Upper lobe of right lung (tissue), 1 donor: ENCODE measurements around the gene PCNP. TPM values are rescaled to one million over a fixed set of nuclear protein-coding genes. Genes with fewer than 3 reads are reported as not detected.
"Not testable (repeated sequence)": the region's sequence is repeated elsewhere in the genome, so short reads cannot be mapped to it uniquely, and the experiment has no call there.

Source experiments
- ATAC-seq: fragments of 200-7000 bp; cut with Tn5 transposase; one replicate; pipeline ENCODE4 v1.9.1; 2020; ENCODE audit warnings: mild to moderate bottlenecking, moderate library complexity
- DNase-seq: peaks from one replicate; pipeline ENCODE4 v3.0.0-alpha.2; 2020
- H3K27ac ChIP-seq: fragments of 200-600 bp; one replicate; pipeline ENCODE4 v1.8.0; 2022
- H3K27me3 ChIP-seq: fragments of 200-600 bp; one replicate; pipeline ENCODE4 v1.8.0; 2022; ENCODE audit warnings: mild to moderate bottlenecking
- H3K36me3 ChIP-seq: fragments of 200-600 bp; one replicate; pipeline ENCODE4 v1.8.0; 2022
- H3K4me1 ChIP-seq: fragments of 200-600 bp; one replicate; pipeline ENCODE4 v1.8.0; 2022
- H3K4me3 ChIP-seq: fragments of 200-600 bp; one replicate; pipeline ENCODE4 v1.8.0; 2022; ENCODE audit warnings: mild to moderate bottlenecking
- H3K9me3 ChIP-seq: fragments of 200-600 bp; one replicate; pipeline ENCODE4 v1.8.0; 2022
- intact Hi-C: fragments of 100-400 bp; cut with DNase I; formaldehyde crosslinking; loops from one replicate; pipeline ENCODE4 v1.11.0; 2022
- total RNA-seq: library from RNA; stranded (reverse); fragmentation: NEBNext Ultra II Directional; extraction: Animal tissue kit (Norgen Biotek cat#: 25700); gene quantifications from one replicate; pipeline ENCODE4 v1.2.1, GENCODE V29; 2021
- TF ChIP-seq, protein P1 (sequence below): fragments of 200-600 bp; IDR thresholded peaks from one replicate; pipeline ENCODE4 v1.8.0; 2022; ENCODE audit warnings: antibody characterized with exemption
- donor health status: DM: no; HTN: yes; CAD: no; lungs with severe emphysema.

PCNP gene
- total RNA-seq, 1 donor from 2014 or later = 141 TPM

DNA sequence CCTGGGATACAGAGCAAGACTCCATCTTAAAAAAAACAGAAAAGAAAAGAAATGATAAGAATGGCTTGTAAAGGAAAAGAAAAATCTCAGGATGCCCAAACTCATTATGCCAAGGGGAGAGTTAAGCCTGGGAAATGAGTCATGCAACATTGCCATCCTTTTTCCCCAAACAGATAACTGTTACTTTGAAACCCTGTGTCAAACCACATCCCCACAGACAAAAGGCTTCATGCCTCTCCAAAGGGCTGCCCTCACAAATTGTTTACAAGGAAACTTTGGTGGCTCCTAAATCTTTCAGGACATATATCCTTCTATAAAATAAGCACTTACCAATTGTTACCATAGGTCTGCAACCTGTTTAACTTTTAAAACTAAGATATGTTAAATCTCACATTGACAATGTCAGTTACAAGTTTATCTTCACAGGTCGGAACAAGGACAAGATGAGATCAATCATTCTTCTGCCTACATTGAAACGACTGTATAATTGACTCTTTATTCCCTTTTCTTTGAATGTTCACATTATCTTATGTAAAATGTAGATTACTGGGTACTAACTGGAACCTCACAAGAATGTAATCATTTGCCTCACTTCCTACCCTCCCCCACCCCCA lies 42.4 kb upstream of the PCNP start:
- TF ChIP-seq, protein P1, sequence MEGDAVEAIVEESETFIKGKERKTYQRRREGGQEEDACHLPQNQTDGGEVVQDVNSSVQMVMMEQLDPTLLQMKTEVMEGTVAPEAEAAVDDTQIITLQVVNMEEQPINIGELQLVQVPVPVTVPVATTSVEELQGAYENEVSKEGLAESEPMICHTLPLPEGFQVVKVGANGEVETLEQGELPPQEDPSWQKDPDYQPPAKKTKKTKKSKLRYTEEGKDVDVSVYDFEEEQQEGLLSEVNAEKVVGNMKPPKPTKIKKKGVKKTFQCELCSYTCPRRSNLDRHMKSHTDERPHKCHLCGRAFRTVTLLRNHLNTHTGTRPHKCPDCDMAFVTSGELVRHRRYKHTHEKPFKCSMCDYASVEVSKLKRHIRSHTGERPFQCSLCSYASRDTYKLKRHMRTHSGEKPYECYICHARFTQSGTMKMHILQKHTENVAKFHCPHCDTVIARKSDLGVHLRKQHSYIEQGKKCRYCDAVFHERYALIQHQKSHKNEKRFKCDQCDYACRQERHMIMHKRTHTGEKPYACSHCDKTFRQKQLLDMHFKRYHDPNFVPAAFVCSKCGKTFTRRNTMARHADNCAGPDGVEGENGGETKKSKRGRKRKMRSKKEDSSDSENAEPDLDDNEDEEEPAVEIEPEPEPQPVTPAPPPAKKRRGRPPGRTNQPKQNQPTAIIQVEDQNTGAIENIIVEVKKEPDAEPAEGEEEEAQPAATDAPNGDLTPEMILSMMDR = no peak
- no peaks in the 10 kb centered on the region for H3K36me3 ChIP-seq
- no peaks in the 10 kb centered on the region for H3K9me3 ChIP-seq
- ATAC-seq (no peak), DNase-seq (no peak)
- H3K4me1 ChIP-seq = no peaks in the 10 kb centered on the region
- H3K27me3 ChIP-seq = no peaks in the 10 kb centered on the region
- no peak overlapping the region for H3K27ac ChIP-seq
- no peak overlapping the region for H3K4me3 ChIP-seq
- intact Hi-C loops = no loop called here

DNA sequence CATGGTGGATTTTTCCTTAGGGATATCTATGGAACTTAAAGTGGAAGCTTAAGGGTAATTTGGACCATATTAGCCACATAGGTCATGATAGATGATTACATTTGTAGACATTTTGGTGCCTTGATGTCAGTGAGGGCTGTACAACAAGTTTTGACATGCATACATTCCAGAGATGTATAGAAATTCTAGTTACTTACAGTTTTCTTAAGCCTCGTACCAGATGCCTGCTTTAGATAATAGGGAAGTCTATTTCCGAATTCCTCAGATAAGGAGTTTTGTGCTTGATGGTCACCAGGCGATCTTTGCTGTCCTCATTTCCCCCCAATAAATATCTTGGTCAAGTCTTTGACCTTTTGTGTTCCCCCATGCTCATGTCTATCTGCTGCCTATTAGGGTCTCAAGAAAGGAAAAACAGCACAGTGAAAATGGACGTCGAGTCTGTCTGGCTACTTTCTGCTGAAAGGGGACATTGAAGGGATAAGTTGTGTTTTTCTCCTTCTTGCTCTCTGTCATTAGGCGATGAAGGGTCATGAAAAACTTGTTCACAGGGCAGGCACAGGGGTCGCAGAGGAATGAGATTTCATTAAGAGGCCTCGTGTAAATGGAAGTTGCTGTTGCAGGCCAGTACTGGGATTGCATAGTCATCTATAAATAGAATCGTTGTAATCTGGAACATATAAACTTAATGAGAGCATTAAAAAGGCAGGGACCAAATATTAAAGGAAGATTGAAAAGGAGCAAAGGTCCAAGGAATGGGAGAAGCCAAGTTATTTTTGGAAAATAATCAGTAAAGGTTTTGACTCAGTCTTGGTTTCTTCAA lies 41.0 kb upstream of the PCNP start:
- H3K4me3 ChIP-seq = no peak overlapping the region
- intact Hi-C loops = no loop called here
- no peak overlapping the region for H3K27ac ChIP-seq

DNA sequence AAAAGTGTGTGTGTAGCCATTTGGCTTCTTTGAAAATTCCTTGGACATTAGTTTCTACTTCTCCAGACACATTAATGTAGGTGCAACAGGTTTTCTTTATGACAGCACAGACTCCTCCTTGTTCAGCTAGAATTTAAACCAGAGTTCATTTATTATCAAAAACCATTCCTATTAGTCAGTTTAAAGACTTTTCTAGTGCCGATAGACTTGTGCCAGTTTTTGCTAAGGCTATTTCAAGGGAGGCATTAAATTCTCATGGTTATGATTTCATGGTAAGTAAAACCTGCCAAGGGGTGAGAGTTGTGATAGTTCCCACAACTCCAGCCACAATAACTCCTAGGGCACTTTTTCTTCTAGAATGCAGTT lies 40.4 kb upstream of the PCNP start:
- ATAC-seq = no peak
- H3K27ac ChIP-seq = no peak overlapping the region
- intact Hi-C loops = no loop called here

More for the DNA sequence above, 41.0 kb upstream of the PCNP start:
- ATAC-seq = no peak
- TF ChIP-seq, protein P1 = no peak
- DNase-seq = no peak
- no peaks in the 10 kb centered on the region for H3K27me3 ChIP-seq
- no peaks in the 10 kb centered on the region for H3K36me3 ChIP-seq
- H3K4me1 ChIP-seq = no peaks in the 10 kb centered on the region
- no peaks in the 10 kb centered on the region for H3K9me3 ChIP-seq

DNA sequence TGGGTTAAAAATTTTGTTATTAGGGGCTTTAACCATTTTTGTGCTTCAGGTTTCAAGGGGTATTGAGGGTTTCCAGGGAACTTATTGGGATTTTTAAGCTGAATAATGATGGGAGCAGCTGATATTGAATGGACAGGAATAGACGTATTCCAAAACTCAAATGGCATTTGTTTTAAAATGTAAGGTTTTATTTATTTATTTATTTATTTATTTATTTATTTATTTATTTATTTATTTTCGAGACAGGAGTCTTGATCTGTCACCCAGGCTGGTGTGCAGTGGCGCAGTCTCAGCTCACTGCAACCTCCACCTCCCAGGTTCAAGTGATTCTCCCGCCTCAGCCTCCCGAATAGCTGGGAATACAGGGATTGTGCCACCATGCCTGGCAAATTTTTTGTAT lies 38.8 kb upstream of the PCNP start:
- intact Hi-C loops = no loop called here

More for the DNA sequence above, 40.4 kb upstream of the PCNP start:
- TF ChIP-seq, protein P1 = no peak
- DNase-seq = no peak
- Histone ChIP-seq H3K4me1 (no peaks in the 10 kb centered on the region), H3K36me3 (no peaks in the 10 kb centered on the region), H3K4me3 (no peak overlapping the region), H3K27me3 (no peaks in the 10 kb centered on the region), H3K9me3 (no peaks in the 10 kb centered on the region)

DNA sequence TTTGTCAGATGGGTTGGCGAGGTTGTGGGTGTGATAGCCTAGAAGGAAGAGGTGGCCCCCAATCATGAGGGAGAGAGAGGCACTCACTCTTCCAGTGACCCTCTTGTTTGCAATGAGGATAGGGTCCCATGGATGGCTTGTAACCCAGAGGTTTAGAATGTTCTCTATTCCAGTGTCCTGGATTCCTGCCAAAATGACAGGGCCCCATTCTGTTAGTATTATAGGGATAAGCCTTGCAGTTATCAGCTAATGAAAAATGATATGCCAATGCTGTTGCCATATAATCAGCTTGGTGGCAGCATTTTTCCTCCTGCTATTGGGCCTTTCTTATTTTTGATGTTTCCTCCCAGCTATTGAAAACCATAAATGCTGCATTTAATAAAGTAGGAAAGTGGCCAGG lies 37.7 kb upstream of the PCNP start:
- DNase-seq (no peak), ATAC-seq (no peak)
- Histone ChIP-seq H3K9me3 (no peaks in the 10 kb centered on the region), H3K4me3 (no peak overlapping the region), H3K27ac (no peak overlapping the region), H3K27me3 (no peaks in the 10 kb centered on the region), H3K4me1 (no peaks in the 10 kb centered on the region), H3K36me3 (no peaks in the 10 kb centered on the region)
- TF ChIP-seq, protein P1 = no peak
- intact Hi-C loops = no loop called here

More for the DNA sequence above, 38.8 kb upstream of the PCNP start:
- Histone ChIP-seq H3K4me1 (no peaks in the 10 kb centered on the region), H3K27ac (no peak overlapping the region), H3K27me3 (no peaks in the 10 kb centered on the region), H3K36me3 (no peaks in the 10 kb centered on the region), H3K4me3 (no peak overlapping the region), H3K9me3 (no peaks in the 10 kb centered on the region)
- ATAC-seq (no peak), DNase-seq (no peak)
- TF ChIP-seq, protein P1 = no peak

DNA sequence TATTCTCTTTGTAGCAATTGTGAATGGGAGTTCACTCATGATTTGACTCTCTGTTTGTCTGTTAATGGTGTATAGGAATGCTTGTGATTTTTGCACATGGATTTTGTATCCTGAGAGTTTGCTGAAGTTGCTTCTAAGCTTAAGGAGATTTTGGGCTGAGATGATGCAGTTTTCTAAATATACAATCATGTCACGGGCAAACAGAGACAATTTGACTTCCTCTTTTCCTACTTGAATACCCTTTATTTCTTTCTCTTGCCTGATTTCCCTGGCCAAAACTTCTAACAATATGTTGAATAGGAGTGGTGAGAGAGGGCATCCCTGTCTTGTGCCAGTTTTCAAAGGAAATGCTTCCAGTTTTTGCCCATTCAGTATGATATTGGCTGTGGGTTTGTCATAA lies 37.0 kb upstream of the PCNP start:
- H3K27ac ChIP-seq, intact Hi-C loops, H3K4me3 ChIP-seq, H3K9me3 ChIP-seq, H3K27me3 ChIP-seq, DNase-seq, H3K4me1 ChIP-seq, ATAC-seq, H3K36me3 ChIP-seq: not testable (repeated sequence)
